Peyer's patch (tissue), 4 donors: ENCODE measurements around the gene GSTT2. TPM values are rescaled to one million over a fixed set of nuclear protein-coding genes. Genes with fewer than 3 reads are reported as not detected.
"Not testable (repeated sequence)": the region's sequence is repeated elsewhere in the genome, so short reads cannot be mapped to it uniquely, and the experiment has no call there.

ENCODE experiments used
- DNase-seq, 3 donors: peaks; one replicate each; pipeline ENCODE4 v3.0.0-alpha.2; 2017 to 2019
- H3K27ac ChIP-seq, 4 donors: fragments of 200-600 bp; sonication (generic); one replicate each; pipeline ENCODE4 v1.5.1; 2016 to 2019
- H3K27me3 ChIP-seq, 2 donors: fragments of 200-600 bp; sonication (generic); one replicate each; pipeline ENCODE4 v1.5.1; 2019
- H3K36me3 ChIP-seq, 3 donors: fragments of 200-600 bp; sonication (generic); one replicate each; pipeline ENCODE4 v1.5.1; 2016 to 2019
- H3K4me1 ChIP-seq, 4 donors: fragments of 200-600 bp; sonication (generic); one replicate each; pipeline ENCODE4 v1.5.1; 2016 to 2019
- H3K4me3 ChIP-seq, 4 donors: fragments of 200-600 bp; sonication (generic); 1 replicate in 3 of 4; 2 replicates in 1 of 4; pipeline ENCODE4 v1.5.1; 2016 to 2019; ENCODE audit warnings: mild to moderate bottlenecking in 1 of 4
- H3K9me3 ChIP-seq, 4 donors: fragments of 200-600 bp; sonication (generic); one replicate each; pipeline ENCODE4 v1.5.1; 2016 to 2019; ENCODE audit warnings: mild to moderate bottlenecking in 1 of 4
- CTCF ChIP-seq, 6 experiments: fragments of 450-650 bp in 4 of 6; fragments of 200-600 bp in 2 of 6; sonication (generic) in 1 of 6; IDR thresholded peaks; one replicate each; pipeline ENCODE4 v1.5.1; 2017 to 2019; ENCODE audit warnings: antibody characterized with exemption in 6 of 6, mild to moderate bottlenecking in 3 of 6, moderate library complexity in 1 of 6
- POLR2A ChIP-seq, 2 donors: fragments of 450-650 bp; IDR thresholded peaks; one replicate each; pipeline ENCODE4 v1.5.1; 2017; ENCODE audit warnings: antibody characterized with exemption in 2 of 2, mild to moderate bottlenecking in 2 of 2, moderate library complexity in 2 of 2
- total RNA-seq, 4 donors: library from RNA; depleted of rRNA; stranded (reverse); fragments of >200 nt; gene quantifications; one replicate each; pipeline ENCODE4 v1.1.0, GENCODE V29; 2016

The GSTT2 gene
- total RNA-seq = not detected

GRCh38 chr22:23979557-23980240, at the start of gene GSTT2:
TSS of gene GSTT2 (plus strand) at chr22:23980134.
- not testable (repeated sequence) for H3K36me3 ChIP-seq, DNase-seq, H3K4me1 ChIP-seq, H3K27me3 ChIP-seq, H3K9me3 ChIP-seq, H3K4me3 ChIP-seq, H3K27ac ChIP-seq

DNA sequence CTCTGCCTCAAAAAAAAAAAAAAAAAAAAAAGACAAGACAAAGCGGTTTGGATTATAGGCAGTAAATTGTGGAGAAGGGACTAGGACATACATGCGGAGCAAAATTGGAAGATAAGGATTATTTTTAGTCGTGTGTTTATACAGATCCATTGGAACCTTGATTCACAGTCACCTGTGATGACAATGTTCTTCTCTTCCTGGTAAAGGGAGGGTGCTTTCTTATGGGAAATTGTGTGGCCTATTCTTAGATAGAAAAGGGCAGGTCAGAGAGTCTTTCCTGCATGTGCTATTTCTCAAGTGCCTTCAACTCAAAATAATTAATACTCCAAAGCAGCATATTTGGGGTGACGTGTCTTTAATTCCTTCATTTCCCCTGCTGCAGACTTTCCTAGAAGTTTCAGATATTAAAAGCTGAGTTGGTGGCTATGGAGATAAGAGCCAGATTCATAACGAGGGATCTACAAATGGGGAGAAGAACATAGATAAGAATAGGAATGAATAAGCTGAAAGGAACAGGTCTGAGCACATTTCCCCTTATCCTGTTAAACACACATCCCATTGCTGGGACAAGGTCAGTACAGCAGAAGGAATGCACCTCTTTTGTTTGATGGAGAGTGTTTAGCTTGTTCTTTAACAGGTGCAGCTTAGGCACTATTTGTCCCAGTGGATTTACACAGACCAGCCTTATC, 41.5 kb upstream of the GSTT2 start:
- H3K9me3 ChIP-seq = no peaks in the 10 kb centered on the region
- TF ChIP-seq POLR2A (IDR thresholded peaks at IDR 0.05) (no peak), CTCF (IDR thresholded peaks at IDR 0.05) (no peak)
- DNase-seq = no peak
- H3K4me1 ChIP-seq = no peaks in the 10 kb centered on the region
- no peak overlapping the region for H3K4me3 ChIP-seq
- no peaks in the 10 kb centered on the region for H3K36me3 ChIP-seq
- no peak overlapping the region for H3K27ac ChIP-seq
- no peaks in the 10 kb centered on the region for H3K27me3 ChIP-seq

- no peak for DNase-seq
- no peaks in the 10 kb centered on the region for H3K9me3 ChIP-seq
- TF ChIP-seq CTCF (IDR thresholded peaks at IDR 0.05) (no peak), POLR2A (IDR thresholded peaks at IDR 0.05) (no peak)
- H3K4me1 ChIP-seq = no peaks in the 10 kb centered on the region
- H3K27me3 ChIP-seq = no peaks in the 10 kb centered on the region
- H3K36me3 ChIP-seq = no peaks in the 10 kb centered on the region
- no peak overlapping the region for H3K4me3 ChIP-seq
- H3K27ac ChIP-seq = no peak overlapping the region
Measured at GRCh38 chr22:23939017-23939357, 40.9 kb upstream of the GSTT2 start.

DNA sequence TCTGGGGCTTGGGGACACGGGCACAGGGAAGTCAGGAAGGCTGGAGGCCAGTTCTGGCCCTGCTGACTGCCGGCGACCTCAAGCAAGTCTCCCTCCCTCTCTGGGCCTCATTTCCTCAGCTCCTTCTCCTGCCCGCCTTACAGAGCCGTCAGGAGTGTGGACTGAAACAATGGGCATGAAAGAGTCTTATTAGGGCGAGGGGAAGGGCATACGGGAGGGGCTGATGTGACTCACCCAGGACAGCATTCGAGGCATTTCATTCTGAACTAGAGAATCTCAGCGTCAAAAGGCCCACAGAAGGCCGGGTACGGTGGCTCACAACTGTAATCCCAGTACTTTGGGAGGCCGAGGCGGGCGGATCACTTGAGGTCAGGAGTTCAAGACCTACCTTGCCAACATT, 39.8 kb upstream of the GSTT2 start:
- not testable (repeated sequence) for H3K36me3 ChIP-seq, H3K4me1 ChIP-seq, DNase-seq, H3K4me3 ChIP-seq, H3K27ac ChIP-seq, H3K27me3 ChIP-seq, H3K9me3 ChIP-seq

DNA sequence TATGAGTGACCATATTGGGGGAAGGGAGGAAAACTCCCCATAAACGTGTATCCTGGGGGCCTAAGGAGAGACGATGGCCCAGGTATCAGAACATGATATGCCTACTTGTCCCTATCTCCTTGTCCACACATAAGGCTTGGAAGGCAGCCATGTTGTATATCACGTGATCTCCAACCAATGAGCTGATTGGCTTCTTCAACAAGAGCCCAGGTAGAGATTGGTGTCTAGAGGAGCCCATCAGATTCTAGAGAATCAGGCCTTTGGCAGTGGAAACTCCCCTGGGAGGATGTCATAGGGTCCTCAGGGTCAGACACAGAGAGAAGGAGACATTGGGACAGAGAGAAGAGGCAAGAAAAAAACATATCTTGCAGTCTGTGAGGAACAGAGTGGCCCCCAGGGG, 32.5 kb upstream of the GSTT2 start:
- not testable (repeated sequence) for H3K36me3 ChIP-seq, H3K4me1 ChIP-seq, H3K27ac ChIP-seq, H3K27me3 ChIP-seq, DNase-seq, H3K4me3 ChIP-seq, H3K9me3 ChIP-seq

- H3K27me3 ChIP-seq, H3K9me3 ChIP-seq, H3K4me1 ChIP-seq, H3K27ac ChIP-seq, H3K36me3 ChIP-seq, DNase-seq, H3K4me3 ChIP-seq: not testable (repeated sequence)
Measured at GRCh38 chr22:23949764-23950163, 30.2 kb upstream of the GSTT2 start.

GRCh38 chr22:23951383-23951782, 28.6 kb upstream of the GSTT2 start:
- H3K9me3 ChIP-seq, H3K36me3 ChIP-seq, DNase-seq, H3K27ac ChIP-seq, H3K4me3 ChIP-seq, H3K27me3 ChIP-seq, H3K4me1 ChIP-seq: not testable (repeated sequence)

GRCh38 chr22:23952794-23953405, 27.0 kb upstream of the GSTT2 start:
- DNase-seq, H3K36me3 ChIP-seq, H3K9me3 ChIP-seq, H3K4me1 ChIP-seq, H3K27me3 ChIP-seq, H3K4me3 ChIP-seq, H3K27ac ChIP-seq: not testable (repeated sequence)

DNA sequence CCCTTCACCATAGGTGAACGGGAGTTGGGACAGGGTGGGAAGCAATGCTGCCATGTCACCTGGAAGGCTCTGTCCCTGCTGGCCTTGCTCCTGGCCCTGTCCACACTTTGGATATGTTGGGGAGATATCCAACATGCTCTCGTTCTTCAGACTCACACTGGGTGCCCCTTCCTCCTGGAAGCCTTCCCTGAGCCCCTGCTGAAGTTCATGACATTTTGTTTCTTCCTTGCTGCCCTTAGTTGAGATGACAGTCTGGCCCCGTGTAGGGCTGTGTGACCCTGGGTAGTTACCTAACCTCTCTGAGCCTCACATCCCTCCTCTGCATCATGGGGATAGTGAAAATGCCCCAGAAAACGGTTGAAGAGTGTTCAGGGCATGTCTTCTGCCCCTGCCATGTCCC, 26.4 kb upstream of the GSTT2 start:
- H3K36me3 ChIP-seq, H3K4me1 ChIP-seq, H3K27me3 ChIP-seq, H3K4me3 ChIP-seq, H3K27ac ChIP-seq, H3K9me3 ChIP-seq, DNase-seq: not testable (repeated sequence)

- H3K27ac ChIP-seq, H3K4me3 ChIP-seq, H3K9me3 ChIP-seq, DNase-seq, H3K27me3 ChIP-seq, H3K4me1 ChIP-seq, H3K36me3 ChIP-seq: not testable (repeated sequence)
Measured at GRCh38 chr22:23954193-23954990, 25.5 kb upstream of the GSTT2 start.

DNA sequence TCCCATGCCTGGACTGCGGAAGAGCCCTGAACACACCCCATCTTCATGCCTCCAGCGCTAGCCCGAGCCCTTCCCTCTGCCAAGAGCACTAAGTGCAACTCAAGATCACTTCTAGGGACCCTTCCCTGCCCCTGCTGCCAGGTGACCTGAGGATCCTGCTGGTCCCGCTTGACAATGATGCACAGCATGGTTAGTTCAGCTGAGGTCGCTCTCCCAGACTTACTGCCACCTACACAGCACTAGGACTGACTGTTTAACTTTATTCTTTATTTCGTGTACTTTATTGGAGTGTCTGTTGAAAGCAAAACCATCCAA, 25.0 kb upstream of the GSTT2 start:
- not testable (repeated sequence) for H3K4me1 ChIP-seq, DNase-seq, H3K27me3 ChIP-seq, H3K27ac ChIP-seq, H3K36me3 ChIP-seq, H3K9me3 ChIP-seq, H3K4me3 ChIP-seq

DNA sequence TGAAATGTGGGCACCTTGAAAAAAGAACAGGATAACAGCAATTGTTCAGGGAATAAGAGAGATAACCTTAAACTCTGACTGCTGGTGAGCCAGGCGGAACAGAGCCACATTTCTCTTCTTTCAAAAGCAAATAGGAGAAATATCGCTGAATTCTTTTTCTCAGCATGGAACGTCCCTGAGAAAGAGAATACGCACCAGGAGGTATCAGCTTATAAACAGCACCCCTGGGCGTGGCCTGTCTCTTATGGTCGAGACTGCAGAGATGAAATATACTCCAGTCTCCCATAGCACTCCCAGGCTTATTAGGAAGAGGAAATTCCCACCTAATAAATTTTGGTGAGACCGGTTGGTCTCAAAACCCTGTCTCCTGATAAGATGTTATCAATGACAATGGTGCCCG, 24.0 kb upstream of the GSTT2 start:
- not testable (repeated sequence) for DNase-seq, H3K9me3 ChIP-seq, H3K27me3 ChIP-seq, H3K4me1 ChIP-seq, H3K27ac ChIP-seq, H3K36me3 ChIP-seq, H3K4me3 ChIP-seq
